ENCODE data around the gene SCT.

The SCT gene

GRCh38 chr11:628056-628455 lies 1.1 kb upstream of the SCT start:
- no peak for DNase-seq (ENCODE audit: low read depth)
- no peak overlapping the region for H3K4me3 ChIP-seq (ENCODE audit: control insufficient read depth, low read depth, low read length)
- no peak for TF ChIP-seq CTCF (IDR thresholded peaks at IDR 0.05; ENCODE audit: control insufficient read depth, insufficient read depth, low read depth, low read length, missing control alignments)

GRCh38 chr11:627308-627576 lies 261 bp upstream of the SCT start:
- H3K4me3 ChIP-seq (ENCODE audit: control insufficient read depth, low read depth, low read length), result no peak overlapping the region
- DNase-seq (ENCODE audit: low read depth), result no peak
- TF ChIP-seq CTCF (IDR thresholded peaks at IDR 0.05; ENCODE audit: control insufficient read depth, insufficient read depth, low read depth, low read length, missing control alignments), result no peak

- TF ChIP-seq CTCF (IDR thresholded peaks at IDR 0.05; ENCODE audit: control insufficient read depth, insufficient read depth, low read depth, low read length, missing control alignments), result no peak
- DNase-seq (ENCODE audit: low read depth), result no peak
- H3K4me3 ChIP-seq (ENCODE audit: control insufficient read depth, low read depth, low read length), result no peak overlapping the region
These were observed 1.2 kb downstream of the SCT start for GRCh38 chr11:625636-626268.

GRCh38 chr11:624705-625635 lies 2.0 kb downstream of the SCT start, which contains the start of gene CDHR5:
TSS of gene CDHR5 (minus strand) at chr11:624955. CDS start at chr11:624902, 53 bp downstream.
- H3K4me3 ChIP-seq (ENCODE audit: control insufficient read depth, low read depth, low read length), result no peak within 1 kb of the TSS
- TF ChIP-seq CTCF (IDR thresholded peaks at IDR 0.05; ENCODE audit: control insufficient read depth, insufficient read depth, low read depth, low read length, missing control alignments), result no peak
- DNase-seq (ENCODE audit: low read depth), result no peak

- no peak for TF ChIP-seq CTCF (IDR thresholded peaks at IDR 0.05; ENCODE audit: control insufficient read depth, insufficient read depth, low read depth, low read length, missing control alignments)
- DNase-seq (ENCODE audit: low read depth), result no peak
- H3K4me3 ChIP-seq (ENCODE audit: control insufficient read depth, low read depth, low read length), result no peak overlapping the region
These were observed 2.8 kb downstream of the SCT start for GRCh38 chr11:623999-624704.

GRCh38 chr11:623349-623869 lies 3.6 kb downstream of the SCT start:
- no peak overlapping the region for H3K4me3 ChIP-seq (ENCODE audit: control insufficient read depth, low read depth, low read length)
- TF ChIP-seq CTCF (IDR thresholded peaks at IDR 0.05; ENCODE audit: control insufficient read depth, insufficient read depth, low read depth, low read length, missing control alignments), result no peak
- no peak for DNase-seq (ENCODE audit: low read depth)
